ENCODE results near the gene ZNF580.

GRCh38 chr19:55637534-55637933 is 3.3 kb upstream of the ZNF580 start:
- TF ChIP-seq CTCF (optimal IDR thresholded peaks at IDR 0.05 in 1 of 3, IDR thresholded peaks at IDR 0.05 in 1 of 3, conservative IDR thresholded peaks at IDR 0.05 in 1 of 3; ENCODE audit: extremely low read depth in 1 of 3, insufficient read depth in 2 of 3, low read length in 3 of 3) (no peak), EZH2 (IDR thresholded peaks at IDR 0.05; ENCODE audit: low read length) (no peak)
